GM18868 (cell line): ENCODE data around the gene CFAP58.
"Not testable (repeated sequence)": the region's sequence is repeated elsewhere in the genome, so short reads cannot be mapped to it uniquely, and the experiment has no call there.

Experiments used
- ATAC-seq: cut with Tn5 transposase; IDR thresholded peaks from one replicate; pipeline ENCODE4 v1.9.1; 2021; ENCODE audit warnings: mild to moderate bottlenecking, moderate library complexity; ENCODE audit not compliant: unreplicated experiment

CFAP58 gene

GRCh38 chr10:104427989-104428388 is 74.4 kb downstream of the CFAP58 start:
- no peak for ATAC-seq

DNA sequence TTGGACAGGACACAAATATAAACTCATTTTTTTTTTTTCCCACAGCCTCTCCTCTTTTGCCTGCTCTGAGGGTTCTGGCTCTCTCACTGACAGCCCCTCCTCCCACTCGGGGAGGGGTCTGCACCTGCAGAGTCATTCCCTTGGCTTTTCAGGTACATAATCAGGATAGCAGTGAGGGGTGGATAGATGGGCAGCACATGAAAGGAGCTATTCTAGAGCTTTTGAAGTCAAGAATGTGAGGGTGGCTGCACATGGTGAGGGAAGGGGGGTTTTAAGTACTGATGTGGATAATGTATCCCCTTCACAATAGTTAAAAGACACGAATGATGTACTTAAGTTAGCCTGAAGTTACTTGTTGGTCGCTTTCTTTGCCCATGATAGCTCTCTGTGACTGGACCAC is 76.2 kb downstream of the CFAP58 start:
- ATAC-seq: no peak

DNA sequence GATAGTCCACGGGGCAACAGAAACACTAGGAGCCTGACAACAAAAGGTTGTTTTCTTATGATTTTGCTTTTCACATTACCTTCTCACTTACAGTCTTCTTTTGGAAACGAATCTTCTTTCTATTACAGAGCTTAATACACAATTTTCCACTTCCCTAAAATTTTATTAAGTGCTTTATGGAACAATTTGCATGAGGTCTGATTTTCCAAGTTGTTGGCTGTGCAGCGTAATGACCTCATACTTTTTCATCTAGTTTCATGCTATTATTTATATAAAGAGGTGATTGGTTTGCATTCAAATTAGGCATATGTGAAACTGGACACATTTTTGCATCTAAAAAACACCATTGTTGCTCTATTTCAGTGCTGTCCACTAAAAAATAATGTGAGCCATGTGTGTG is 76.7 kb downstream of the CFAP58 start:
- ATAC-seq: no peak

- ATAC-seq: no peak
These were observed 80.0 kb downstream of the CFAP58 start for GRCh38 chr10:104433669-104434068.

- ATAC-seq: no peak
These were observed 81.0 kb downstream of the CFAP58 start for GRCh38 chr10:104434601-104435000.

DNA sequence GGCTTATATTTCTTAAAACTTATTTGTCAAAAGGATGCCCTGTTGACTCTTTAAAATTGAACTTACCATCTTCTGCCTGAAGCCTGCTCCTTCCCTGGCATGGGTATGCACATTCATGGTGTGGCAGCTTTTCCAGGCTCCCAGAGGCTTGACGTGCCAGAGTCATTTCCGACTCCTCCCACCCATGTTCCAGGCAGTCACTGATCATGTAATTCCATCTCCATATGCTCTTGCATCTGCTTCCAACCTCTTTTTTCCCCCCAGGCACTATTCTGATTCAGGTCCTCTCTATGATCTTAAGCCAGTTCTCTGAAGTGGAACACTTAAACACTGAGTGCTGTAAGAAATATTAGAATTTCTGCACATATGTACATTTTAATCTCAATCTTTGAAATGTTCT is 82.2 kb downstream of the CFAP58 start:
- no peak for ATAC-seq

- no peak for ATAC-seq
These were observed 83.6 kb downstream of the CFAP58 start for GRCh38 chr10:104437226-104437625.

GRCh38 chr10:104440221-104440620 is 86.6 kb downstream of the CFAP58 start:
- no peak for ATAC-seq

DNA sequence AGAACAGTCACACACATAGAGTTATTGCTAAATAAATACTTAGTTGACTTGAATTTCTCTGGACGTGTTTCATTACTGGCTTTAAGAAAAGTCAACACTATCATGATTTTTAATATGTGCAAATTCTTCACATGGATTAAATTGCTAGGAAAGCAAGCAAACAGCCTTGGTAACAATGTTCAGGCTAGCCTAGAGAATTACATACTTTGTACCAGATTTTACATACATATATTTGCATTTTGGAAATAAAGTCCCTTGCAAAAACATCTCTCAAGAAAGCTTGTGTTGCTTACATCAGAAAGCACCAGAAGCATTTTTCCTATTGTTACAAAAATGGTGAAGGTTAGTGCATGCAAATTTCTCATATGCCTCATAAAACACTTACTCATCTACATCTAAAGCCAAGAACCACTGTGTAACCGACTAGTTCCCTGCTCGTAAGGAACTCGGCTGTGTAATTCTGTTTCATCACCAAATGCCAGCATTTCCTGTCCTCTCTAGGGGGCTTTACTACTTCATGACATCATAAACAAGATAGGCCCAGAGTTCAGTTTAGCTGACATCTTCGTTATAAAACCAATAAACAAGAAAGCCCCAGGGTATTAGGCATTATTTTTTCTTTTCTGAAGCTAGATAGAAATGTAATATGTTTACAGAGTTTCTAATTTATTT is 87.8 kb downstream of the CFAP58 start:
- no peak for ATAC-seq

DNA sequence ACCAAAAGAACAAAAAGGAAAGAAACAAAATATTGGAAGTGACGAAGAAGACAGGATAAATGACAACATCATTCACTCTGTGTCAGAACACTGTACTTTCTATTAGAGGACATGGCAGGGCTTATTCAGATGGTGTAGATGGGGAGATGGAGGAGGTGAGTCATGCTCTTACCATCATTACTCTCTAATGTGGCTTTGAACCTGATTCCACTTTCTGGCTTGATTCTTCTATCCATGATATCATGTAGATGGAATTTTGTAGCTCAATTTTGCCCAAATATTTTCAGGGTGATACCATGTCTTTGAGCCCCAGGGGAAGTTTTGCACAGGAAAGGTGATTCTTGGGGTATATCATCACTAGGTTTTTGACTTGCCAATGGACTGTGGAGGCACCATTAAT is 91.7 kb downstream of the CFAP58 start:
- ATAC-seq: no peak

- ATAC-seq: no peak
These were observed 92.5 kb downstream of the CFAP58 start for GRCh38 chr10:104446151-104446550.

DNA sequence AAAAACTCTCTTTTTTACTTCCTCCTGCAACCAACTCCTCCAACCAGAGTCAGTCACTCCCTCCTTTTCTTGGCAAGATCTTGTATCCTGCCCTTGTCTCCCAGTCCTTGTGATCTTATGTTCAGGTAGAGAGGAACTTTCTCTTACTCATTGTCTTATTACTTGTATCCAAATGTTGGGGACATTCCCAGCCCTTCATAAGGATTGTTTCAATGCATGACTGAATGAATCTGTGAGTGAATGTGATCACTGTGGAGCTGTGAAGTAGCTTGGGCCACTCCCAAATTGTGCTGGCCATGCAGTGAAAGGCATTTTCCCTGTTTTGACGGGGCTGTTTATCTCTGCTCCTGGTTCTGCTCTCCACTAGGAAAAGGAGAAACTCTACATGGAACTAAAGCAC is 93.7 kb downstream of the CFAP58 start:
- no peak for ATAC-seq

DNA sequence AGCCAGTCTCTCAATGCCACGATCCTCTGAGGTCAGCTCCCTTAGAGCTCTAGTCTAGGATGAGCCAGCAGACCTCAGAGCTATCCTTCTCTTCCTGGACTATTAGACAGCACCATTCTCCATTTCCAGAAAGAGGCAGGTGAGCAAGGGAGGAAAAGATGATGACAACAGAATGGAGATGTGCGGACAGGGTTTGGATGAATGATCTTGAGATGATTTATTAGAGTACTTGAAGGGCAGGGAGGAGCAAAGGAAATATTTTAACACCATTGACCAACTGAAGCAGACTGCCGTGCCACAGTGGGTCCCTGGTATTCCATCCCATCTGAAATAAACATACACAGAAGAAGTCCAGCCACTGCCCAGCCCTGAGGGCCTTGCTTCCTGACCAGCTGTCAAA is 94.3 kb downstream of the CFAP58 start:
- no peak for ATAC-seq

DNA sequence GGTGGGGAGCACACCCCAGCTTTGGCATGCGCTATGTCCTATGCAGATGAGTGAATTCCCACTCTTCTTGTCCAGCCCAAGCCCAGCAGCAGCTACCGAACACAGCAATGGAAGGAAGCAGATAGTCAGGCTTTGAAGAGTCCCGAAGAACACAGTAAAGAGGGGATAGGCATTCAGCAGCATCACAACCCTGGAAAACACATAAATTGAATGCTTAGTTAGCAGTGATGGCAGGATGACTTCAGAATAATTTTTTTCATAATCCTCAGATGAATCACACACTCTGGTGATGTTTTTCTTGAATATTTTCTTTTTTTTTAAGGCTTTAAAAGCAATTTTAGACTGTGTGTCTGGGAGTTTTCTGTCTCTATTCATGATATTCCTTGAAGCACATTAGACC is 95.8 kb downstream of the CFAP58 start:
- no peak for ATAC-seq

- no peak for ATAC-seq
These were observed 96.9 kb downstream of the CFAP58 start for GRCh38 chr10:104450490-104450889.

GRCh38 chr10:104450954-104451353 is 97.3 kb downstream of the CFAP58 start:
- ATAC-seq: no peak

- no peak for ATAC-seq
These were observed 99.3 kb downstream of the CFAP58 start for GRCh38 chr10:104452977-104453376.

DNA sequence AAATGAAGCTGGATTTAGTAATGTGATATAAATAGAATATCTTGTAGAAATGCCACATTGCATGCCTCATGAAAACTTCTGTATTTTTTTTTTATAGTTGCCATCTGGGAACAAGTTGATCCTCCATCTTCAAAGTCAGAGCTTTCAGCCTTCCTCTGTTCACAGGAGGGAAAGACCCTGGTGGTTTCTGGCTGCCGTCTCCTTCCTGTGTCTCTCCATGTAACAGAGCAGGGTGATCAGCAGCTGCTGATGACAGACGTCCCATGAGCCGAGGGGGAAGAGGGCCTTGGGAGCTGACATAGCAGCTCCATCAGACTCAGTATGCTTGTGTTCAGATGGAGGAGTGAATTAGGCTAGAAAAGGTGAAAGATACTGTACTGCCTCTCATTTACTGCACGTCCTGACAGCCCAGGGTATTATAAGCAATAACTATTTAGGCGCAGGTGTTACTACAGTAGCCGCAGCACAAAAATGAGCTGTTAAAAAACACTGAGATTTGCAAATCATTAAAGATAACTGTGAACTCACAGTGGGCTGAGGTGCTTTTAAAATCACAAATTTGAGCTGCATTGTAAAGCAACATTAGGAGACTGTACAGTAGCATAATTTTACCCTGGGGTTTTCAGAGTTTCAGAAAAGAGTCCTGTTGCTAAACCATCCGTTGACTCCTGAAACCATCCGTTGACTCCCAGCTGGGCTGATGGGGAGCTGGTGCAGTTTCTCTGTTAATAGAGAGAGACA is 103.3 kb downstream of the CFAP58 start:
- peak; percentile 90 for ATAC-seq

GRCh38 chr10:104457543-104457828 is 103.9 kb downstream of the CFAP58 start:
- no peak for ATAC-seq

DNA sequence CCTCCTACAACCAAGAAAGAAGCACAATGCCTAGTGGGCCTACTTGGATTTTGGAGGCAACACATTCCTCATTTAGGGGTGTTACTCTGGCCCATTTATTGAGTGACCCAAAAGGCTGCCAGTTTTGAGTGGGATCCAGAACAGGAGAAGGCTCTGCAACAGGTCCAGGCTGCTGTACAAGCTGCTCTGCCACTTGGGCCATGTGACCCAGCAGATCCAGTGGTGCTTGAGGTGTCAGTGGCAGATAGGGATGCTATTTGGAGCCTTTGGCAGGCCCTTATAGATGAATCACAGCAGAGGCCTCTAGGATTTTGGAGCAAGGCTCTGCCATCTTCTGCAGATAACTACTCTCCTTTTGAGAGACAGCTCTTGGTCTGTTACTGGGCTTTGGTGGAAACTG is 111.9 kb downstream of the CFAP58 start:
- ATAC-seq: not testable (repeated sequence)

DNA sequence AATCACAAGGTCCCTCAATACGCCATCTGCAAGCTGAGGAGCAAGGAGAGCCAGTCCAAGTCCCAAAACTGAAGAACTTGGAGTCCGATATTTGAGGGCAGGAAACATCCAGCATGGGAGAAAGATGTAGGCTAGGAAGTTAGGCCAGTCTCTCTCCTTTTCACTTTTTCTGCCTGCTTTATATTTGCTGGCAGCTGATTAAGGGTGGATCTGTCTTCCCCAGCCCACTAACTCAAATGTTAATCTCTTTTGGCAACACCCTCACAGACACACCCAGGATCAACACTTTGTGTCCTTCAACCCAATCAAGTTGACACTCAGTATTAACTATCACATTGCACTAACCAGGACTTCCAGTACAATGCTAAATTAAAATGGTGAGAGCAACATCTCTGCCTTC is 115.2 kb downstream of the CFAP58 start:
- not testable (repeated sequence) for ATAC-seq

DNA sequence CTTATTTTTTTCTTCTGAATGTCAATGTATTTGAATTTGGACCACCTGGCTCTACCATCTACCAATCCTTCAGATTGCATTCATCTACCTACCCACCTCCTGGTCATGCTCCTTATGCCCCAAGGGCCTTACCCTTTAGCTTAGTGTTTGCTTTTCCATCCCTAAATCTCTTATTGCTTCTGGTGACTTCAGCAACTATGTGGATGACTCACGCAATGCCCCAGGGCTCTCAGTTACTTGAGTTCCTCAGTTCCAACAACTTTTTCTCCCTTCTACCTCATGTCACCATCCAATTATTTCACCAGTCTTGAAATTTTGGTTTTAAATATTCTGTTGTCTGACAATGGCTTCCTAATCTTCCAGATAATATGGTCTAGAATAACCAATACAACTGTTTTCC is 118.9 kb downstream of the CFAP58 start:
- no peak for ATAC-seq
